Psoas muscle (tissue), 8 donors: ENCODE data around the gene TMEM63B. TPM values are rescaled to one million over a fixed set of nuclear protein-coding genes. Genes with fewer than 3 reads are reported as not detected.
"Not testable (repeated sequence)": the region's sequence is repeated elsewhere in the genome, so short reads cannot be mapped to it uniquely, and the experiment has no call there.

Source experiments
- ATAC-seq, 4 donors: fragments of 200-7000 bp; cut with Tn5 transposase; one replicate each; pipeline ENCODE4 v1.9.1; 2020; ENCODE audit warnings: moderate library complexity in 3 of 4, mild to moderate bottlenecking in 2 of 4
- DNase-seq, 2 donors: peaks; one replicate each; pipeline ENCODE4 v3.0.0-alpha.2; 2020
- H3K27ac ChIP-seq: fragments of 200-600 bp; one replicate; pipeline ENCODE4 v1.8.0; 2022
- H3K27me3 ChIP-seq, 3 donors: fragments of 200-600 bp in 1 of 3; one replicate each; pipeline versions ENCODE4 v1.6.1 to v1.8.0; 2013 to 2022; ENCODE audit warnings: low read length in 2 of 3, mild to moderate bottlenecking in 2 of 3, moderate library complexity in 1 of 3; ENCODE audit not compliant: insufficient read depth in 3 of 3
- H3K36me3 ChIP-seq, 2 donors: fragments of 200-600 bp in 1 of 2; one replicate each; pipeline versions ENCODE4 v1.6.1 to v1.8.0; 2013 to 2022; ENCODE audit warnings: low read depth in 1 of 2, mild to moderate bottlenecking in 1 of 2, moderate library complexity in 1 of 2; ENCODE audit not compliant: insufficient read depth in 1 of 2
- H3K4me1 ChIP-seq: fragments of 200-600 bp; one replicate; pipeline ENCODE4 v1.8.0; 2022
- H3K4me3 ChIP-seq: fragments of 200-600 bp; one replicate; pipeline ENCODE4 v1.8.0; 2022; ENCODE audit warnings: mild to moderate bottlenecking
- H3K9me3 ChIP-seq: fragments of 200-600 bp; one replicate; pipeline ENCODE4 v1.8.0; 2022
- CTCF ChIP-seq: fragments of 200-600 bp; IDR thresholded peaks from one replicate; pipeline ENCODE4 v1.8.0; 2022; ENCODE audit warnings: antibody characterized with exemption
- WGBS, 3 donors: extraction: QIAGEN DNeasy Blood & Tissue Kit; methylation state at CpG; one replicate each; pipeline versions ENCODE4 v1.1.6 to v1.1.7; 2013; 5-methylcytosine and 5-hydroxymethylcytosine counted together
- intact Hi-C, 2 donors: fragments of 100-400 bp; cut with DNase I; formaldehyde crosslinking; loops; one replicate each; pipeline versions ENCODE4 v1.11.0 to v1.14.2; 2022
- polyA plus RNA-seq, 3 donors: library from polyadenylated mRNA; stranded (reverse); fragments of 200-250 nt; gene quantifications; one replicate each; pipeline ENCODE4 v1.2.3, GENCODE V29; 2013
- total RNA-seq, 4 donors: library from RNA; stranded (reverse); fragmentation: NEBNext Ultra II Directional in 2 of 4; extraction: Animal tissue kit (Norgen Biotek cat#: 25700) in 2 of 4; gene quantifications; one replicate each; pipeline versions ENCODE4 v1.2.1 to v1.2.4, GENCODE V29; 2021 to 2023
- donor health status: healthy with polysubstance abuse.
- donor health status: DM: no; HTN: no; CAD: no; lungs with moderate emphysema.
- donor health status: Bipolar disorder and iron deficiency.
- donor health status: healthy.
- donor health status: DM: yes; HTN: yes; CAD: no.
- donor health status: DM: no; HTN: no; CAD: no.
- donor health status: DM: no; HTN: no; CAD: no.
- donor health status: DM: yes; HTN: yes; CAD: no.

TMEM63B gene
- total and polyA plus RNA-seq, 7 donors, result 23.5 to 121 (median 38.4) TPM

- ATAC-seq (no peak), DNase-seq (no peak)
- Histone ChIP-seq H3K9me3 (no peaks in the 10 kb centered on the region), H3K4me1 (peaks cover 4% of the 10 kb centered on the region), H3K27me3 (no peaks in the 10 kb centered on the region), H3K4me3 (no peak overlapping the region), H3K36me3 (no peaks in the 10 kb centered on the region), H3K27ac (no peak overlapping the region)
- TF ChIP-seq CTCF, result no peak
- WGBS, 3 donors, result 60 to 65% (median 63%) methylated on average over 4 of the region's 4 CpGs
- intact Hi-C loops, result no loop called here
Observed at GRCh38 chr6:44179072-44179536, 51.8 kb downstream of the TMEM63B start.

GRCh38 chr6:44179648-44180047 lies 52.3 kb downstream of the TMEM63B start:
- ATAC-seq (no peak), DNase-seq (no peak)
- no peak for TF ChIP-seq CTCF
- 91 to 96% (median 95%) methylated on average over 7 of the region's 7 CpGs for WGBS, 3 donors
- Histone ChIP-seq H3K27ac (no peak overlapping the region), H3K36me3 (no peaks in the 10 kb centered on the region), H3K4me3 (no peak overlapping the region), H3K9me3 (no peaks in the 10 kb centered on the region), H3K4me1 (peaks cover 4% of the 10 kb centered on the region), H3K27me3 (no peaks in the 10 kb centered on the region)
- intact Hi-C loops, result loop anchor here in 1 of 2 donors (5.0 kb wide), 1 partner anchor 38 kb away; the partner anchor contains the start of gene MYMX

GRCh38 chr6:44180406-44180805 lies 53.1 kb downstream of the TMEM63B start:
- intact Hi-C loops, result loop anchor here in 1 of 2 donors (5.0 kb wide), 1 partner anchor 37 kb away; the partner anchor contains the start of gene MYMX
- WGBS, 3 donors, result 82 to 85% (median 83%) methylated on average over 4 of the region's 4 CpGs
- Histone ChIP-seq H3K27ac (no peak overlapping the region), H3K27me3 (no peaks in the 10 kb centered on the region), H3K4me1 (peaks cover 4% of the 10 kb centered on the region), H3K9me3 (no peaks in the 10 kb centered on the region), H3K36me3 (no peaks in the 10 kb centered on the region), H3K4me3 (no peak overlapping the region)
- DNase-seq, result no peak
- ATAC-seq, result no peak
- TF ChIP-seq CTCF, result no peak

GRCh38 chr6:44180886-44181285 lies 53.5 kb downstream of the TMEM63B start:
- no peak overlapping the region for H3K4me3 ChIP-seq
- DNase-seq (no peak), ATAC-seq (peak in 1 of 4 donors; percentile 32)
- H3K27ac ChIP-seq, result no peak overlapping the region
- H3K27me3 ChIP-seq, result no peaks in the 10 kb centered on the region
- intact Hi-C loops, result loop anchor here in 1 of 2 donors (5.0 kb wide), 1 partner anchor 36 kb away; the partner anchor contains the start of gene MYMX
- peaks cover 4% of the 10 kb centered on the region for H3K4me1 ChIP-seq
- TF ChIP-seq CTCF, result no peak
- WGBS, 3 donors, result 86 to 92% (median 89%) methylated on average over 4 of the region's 4 CpGs
- no peaks in the 10 kb centered on the region for H3K36me3 ChIP-seq
- H3K9me3 ChIP-seq, result no peaks in the 10 kb centered on the region

GRCh38 chr6:44181784-44182183 lies 54.4 kb downstream of the TMEM63B start:
- not testable (repeated sequence) for H3K4me3 ChIP-seq, H3K36me3 ChIP-seq, H3K27ac ChIP-seq, H3K4me1 ChIP-seq, DNase-seq, H3K27me3 ChIP-seq, H3K9me3 ChIP-seq, ATAC-seq
- intact Hi-C loops, result loop anchor here in 1 of 2 donors (5.0 kb wide), 1 partner anchor 36 kb away; the partner anchor contains the start of gene MYMX
